KBM-7 (cell line): Measurements from ENCODE around the gene NTRK3.

Experiments
- DNase-seq: peaks from one replicate; pipeline ENCODE4 v3.0.0-alpha.2; 2015
- in situ Hi-C: fragments of 300-500 bp; cut with MboI; formaldehyde crosslinking; loops from 2 replicates; pipeline ENCODE4 v1.14.3; 2020; ENCODE audit warnings: low sequenced_read_pairs, low pct_unique_long_range_greater_than_20kb, mixed read lengths

Gene NTRK3

DNA sequence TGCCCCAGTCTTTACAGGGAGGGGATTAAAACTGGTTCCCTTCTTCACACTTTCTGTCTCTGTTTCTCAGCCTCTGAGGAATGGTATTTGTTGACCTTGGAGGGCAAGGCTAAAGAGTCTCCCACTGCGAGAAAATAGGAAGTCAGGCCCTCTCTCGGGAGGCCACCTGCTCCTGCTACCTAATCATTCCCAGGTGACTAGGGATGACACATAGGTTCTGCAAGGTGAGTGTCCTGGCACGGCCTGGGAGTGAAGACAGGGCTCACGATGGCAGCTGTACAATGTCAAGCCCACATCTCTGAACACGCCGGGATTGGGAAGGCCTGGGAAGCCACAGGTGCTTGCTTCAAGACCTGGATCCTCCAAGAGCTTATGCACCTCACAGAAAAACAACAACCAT is 314.2 kb downstream of the NTRK3 start:
- in situ Hi-C loops: no loop called here
- no peak for DNase-seq

DNA sequence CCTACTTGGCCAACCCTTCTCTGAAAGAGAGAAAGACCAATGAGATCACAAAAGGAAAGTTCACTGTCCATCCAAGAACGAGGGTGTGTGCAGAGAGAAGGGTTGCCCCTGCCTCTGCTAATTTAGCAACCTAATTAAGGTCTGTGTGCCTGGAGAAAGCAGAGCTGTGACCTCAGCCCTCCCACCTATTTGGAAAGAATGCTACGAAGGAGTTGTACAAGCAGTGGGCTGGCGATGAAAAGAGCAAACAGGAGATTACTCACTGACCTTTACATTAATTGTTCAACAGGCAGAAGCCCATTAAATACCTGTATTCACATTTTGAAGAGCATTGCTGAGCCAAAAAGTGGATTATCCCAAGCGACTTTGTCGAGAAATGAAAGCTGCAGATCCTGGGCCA is 314.9 kb downstream of the NTRK3 start:
- in situ Hi-C loops: no loop called here
- DNase-seq: no peak

DNA sequence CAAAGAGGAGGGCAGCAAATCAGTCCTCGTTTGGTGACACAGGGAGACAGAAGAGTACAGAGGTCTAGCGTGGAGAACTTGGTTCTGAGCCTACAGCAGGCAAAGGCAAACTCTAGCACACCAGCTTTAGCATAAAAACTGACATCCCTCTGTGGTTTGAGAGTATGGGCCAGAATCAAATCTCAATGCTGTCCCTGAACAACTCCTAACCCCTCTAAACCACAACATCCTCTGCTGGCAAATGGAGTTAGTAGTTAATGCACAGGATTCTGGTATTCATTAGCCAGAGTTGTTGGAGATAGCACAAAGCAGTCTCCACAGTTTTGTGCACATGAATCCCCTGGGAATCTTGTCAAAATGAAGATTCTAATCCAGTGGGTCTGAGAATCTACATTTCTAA is 315.8 kb downstream of the NTRK3 start:
- in situ Hi-C loops: no loop called here
- no peak for DNase-seq

DNA sequence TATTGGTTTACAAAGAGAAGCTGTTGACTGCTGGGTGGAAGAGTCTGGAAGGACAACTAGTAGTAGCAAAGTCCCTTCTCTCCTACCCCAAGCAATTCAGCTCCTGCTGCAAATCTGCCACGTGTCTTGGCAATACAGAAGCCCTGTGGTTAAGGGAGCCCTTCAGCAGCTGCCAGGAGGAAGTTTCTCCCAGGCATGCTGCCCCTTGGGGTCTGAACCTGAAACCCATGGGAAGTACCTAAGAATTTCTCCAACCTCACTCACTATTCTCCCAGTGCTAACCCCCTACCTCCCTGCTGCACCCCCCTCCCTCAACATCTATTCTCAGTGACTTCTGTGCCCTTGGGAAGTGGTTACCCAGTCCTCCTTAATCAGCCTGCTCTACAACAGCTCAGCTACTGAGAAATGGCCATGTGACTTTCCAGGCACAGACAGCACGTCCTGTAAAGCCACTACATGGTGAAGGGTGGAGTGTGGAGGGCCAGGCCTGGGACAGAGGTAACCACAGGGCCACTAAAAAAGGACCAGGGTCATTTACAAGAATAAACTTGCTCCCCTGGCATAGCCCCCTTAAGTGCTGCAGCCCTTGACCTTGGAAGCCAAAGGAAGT is 316.6 kb downstream of the NTRK3 start:
- no peak for DNase-seq
- in situ Hi-C loops: no loop called here

DNA sequence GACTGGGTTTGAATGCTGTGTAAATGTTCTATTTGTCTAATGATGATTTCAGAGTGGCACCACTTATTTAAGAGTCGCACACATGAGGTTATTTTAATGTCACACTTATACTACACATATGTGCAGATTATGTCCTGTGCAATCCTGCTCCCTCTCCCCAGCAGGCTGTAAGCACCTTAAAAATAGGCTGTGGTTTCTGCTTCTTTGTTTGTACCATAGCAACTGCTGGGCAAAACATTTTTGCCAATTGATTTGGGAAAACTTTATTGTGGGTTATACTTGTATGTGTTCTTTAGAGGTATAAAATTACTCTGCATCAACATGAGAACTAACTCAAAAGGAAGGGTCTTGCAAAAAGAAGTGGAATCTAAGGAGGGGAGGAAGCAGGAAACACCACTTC is 318.5 kb downstream of the NTRK3 start:
- in situ Hi-C loops: no loop called here
- no peak for DNase-seq

DNA sequence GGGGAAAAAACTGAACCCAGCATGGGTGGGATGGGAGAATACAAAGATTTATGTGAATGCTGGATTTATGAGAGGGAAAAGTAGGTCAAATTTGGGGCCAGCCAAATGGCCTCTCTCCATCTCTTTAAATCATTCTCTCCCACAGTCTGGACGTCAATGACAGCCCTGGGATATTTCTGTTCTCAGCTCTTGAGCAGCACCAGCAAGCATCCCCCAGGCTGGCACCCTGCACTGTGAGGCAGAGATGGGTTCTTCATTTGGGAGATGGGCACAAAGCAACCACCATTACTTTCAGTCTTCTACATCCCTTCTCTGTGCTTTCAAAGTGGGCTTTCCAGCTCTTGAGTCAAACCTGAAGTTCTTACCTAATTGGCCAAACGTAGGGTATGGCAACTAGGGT is 321.0 kb downstream of the NTRK3 start:
- no peak for DNase-seq
- in situ Hi-C loops: no loop called here

DNA sequence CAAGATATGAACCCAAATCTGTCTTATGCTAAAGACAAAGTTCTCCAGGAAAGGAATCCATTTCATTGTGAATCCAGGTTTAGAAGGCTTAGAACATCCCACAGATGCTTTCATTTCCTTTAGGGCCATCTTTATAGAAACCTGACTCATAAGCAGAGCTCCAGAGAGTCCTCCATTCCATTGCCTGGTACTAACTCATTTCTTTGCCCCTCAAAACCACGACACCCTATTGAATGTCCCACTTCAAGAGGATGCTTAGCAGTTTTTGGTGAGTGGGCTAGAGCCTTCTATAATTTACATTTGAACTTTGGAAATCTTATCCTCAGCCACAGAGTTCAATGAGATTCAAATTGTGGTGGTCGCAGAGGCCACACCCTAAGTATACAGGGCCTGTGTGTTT is 325.0 kb downstream of the NTRK3 start:
- in situ Hi-C loops: no loop called here

DNA sequence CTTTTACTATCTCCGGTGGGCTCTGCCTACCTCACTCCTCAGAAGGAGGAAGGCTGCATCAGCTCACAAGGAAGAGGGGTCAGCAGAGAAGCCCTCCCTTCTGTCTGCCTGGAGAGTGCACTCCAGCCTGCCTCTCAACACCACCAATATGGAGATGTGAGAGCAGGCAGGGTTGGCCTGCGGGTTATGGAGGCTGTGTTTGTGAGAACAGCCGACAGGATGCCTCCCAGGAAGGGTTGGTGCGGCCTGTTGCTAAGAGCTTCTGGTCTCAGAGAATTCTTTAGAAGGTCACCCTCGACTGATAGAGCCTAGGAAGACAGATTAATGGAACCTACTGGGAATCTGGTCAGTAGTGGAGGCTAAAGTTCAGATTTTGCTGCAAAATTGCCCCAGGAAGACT is 326.1 kb downstream of the NTRK3 start:
- in situ Hi-C loops: no loop called here
- DNase-seq: no peak

More for the DNA sequence above, 325.0 kb downstream of the NTRK3 start:
- DNase-seq: no peak

DNA sequence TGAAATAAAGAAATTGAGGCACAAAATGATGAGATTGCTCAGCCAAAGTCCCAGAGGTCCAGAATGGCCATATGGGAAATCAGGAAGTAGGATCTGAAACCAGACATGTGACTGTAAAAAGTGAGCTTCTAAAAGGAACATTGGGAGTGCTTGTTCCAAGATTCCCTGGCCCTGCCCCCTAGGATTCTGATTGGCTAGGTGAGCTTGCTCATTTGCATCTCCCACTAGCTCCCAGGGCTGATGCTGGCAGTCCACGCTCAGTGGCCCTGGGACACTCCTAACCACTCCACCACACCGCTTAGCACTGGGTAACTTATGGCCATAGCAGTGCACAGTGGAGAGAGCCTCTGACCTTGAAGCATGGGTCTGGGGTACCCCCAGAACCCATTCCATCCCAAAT is 326.7 kb downstream of the NTRK3 start:
- in situ Hi-C loops: no loop called here
- no peak for DNase-seq

DNA sequence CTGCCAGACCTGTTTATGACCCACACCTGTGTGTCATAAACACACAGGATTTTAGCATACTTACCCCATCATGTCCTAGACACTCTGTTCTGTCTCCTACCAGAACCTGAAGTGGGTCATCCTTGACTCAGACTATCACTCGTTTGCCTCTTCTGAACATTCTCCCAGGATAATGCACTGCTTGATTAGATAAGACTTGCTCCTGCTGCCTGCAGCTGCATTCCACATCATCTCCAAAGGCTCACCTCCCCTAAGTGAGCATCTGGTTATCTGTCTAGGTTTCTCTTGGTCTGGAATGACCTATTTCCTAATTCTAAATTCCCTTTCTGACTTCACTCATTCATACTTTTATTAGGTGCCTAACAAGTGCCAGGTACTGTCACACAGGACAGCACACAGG is 332.1 kb downstream of the NTRK3 start:
- in situ Hi-C loops: no loop called here

DNA sequence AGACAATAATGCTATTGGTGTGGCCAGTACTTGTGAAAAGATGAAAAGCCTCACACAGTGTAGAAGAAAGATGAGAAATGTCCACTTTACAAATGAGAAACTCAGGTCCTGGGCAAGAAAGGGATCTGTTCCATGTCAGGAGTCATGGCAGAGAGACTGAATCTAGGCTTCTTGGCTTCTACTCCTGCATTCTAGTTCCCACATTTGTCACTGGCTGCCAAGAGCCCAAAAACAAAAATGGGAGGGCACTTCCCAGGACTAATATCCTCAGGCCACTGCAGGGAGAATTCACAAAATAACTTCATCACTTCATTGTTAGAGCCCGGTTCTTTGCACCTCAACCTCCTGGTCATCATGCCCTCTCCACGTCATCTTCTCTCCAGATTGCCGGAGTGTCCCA is 337.5 kb downstream of the NTRK3 start:
- in situ Hi-C loops: no loop called here
- DNase-seq: no peak

More for the DNA sequence above, 332.1 kb downstream of the NTRK3 start:
- no peak for DNase-seq

DNA sequence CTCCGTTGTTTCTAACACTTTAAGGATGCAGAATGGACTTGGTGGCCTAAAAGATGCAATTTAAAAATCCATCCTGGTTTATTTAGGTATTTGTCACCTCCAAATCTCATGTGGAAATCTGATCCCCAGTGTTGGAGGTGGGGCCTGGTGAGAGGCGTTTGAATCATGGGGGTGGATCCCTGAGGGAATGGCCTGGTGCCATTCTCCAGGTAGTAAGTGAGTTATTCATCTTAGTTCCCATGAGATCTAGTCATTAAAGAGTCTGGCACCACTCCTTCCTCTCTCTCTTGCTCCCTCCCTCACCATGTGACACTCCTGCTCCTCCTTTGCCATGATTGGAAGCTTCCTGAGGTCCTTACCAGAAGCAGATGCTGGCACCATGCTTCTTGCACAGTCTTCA is 339.1 kb downstream of the NTRK3 start:
- DNase-seq: no peak
- in situ Hi-C loops: no loop called here

DNA sequence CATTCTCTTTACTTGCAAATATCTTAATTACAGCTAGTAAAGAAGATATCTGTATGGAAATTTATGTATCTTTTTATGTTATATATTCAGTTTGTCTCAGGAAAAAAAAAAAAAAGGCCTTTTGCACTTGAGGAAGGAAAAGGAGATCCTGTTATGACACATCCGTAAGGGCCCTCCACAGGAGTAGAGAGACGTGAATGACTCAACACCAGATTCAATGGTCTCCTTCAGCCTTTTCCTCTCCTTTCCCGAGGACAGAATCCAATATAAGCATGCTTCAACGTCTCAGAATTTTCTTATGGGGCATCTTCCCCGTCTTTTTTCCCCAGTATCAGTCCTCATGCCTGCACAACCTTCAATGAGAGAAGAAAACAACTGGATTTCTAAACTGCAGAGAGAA is 340.3 kb downstream of the NTRK3 start:
- in situ Hi-C loops: no loop called here

DNA sequence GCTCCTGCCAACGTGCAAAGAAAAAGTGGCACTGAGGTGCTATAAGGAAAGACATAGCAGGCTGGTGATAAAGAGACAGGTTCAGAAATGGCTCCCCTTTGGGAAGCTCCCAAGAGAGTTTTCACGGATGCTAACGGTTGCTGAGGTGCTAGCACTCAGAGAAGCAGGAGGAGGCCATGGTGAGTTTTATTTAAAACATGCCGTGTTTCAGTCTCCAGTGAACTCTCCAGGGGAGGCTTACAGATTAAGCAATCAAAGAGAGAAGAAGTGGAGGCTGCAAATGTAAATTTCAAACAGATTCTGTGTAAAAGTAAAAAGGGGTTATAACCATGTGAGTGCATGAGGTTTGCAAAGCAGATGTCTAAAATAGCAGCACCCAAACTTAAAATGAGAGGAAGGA is 346.2 kb downstream of the NTRK3 start:
- no peak for DNase-seq

More for the DNA sequence above, 340.3 kb downstream of the NTRK3 start:
- DNase-seq: no peak

DNA sequence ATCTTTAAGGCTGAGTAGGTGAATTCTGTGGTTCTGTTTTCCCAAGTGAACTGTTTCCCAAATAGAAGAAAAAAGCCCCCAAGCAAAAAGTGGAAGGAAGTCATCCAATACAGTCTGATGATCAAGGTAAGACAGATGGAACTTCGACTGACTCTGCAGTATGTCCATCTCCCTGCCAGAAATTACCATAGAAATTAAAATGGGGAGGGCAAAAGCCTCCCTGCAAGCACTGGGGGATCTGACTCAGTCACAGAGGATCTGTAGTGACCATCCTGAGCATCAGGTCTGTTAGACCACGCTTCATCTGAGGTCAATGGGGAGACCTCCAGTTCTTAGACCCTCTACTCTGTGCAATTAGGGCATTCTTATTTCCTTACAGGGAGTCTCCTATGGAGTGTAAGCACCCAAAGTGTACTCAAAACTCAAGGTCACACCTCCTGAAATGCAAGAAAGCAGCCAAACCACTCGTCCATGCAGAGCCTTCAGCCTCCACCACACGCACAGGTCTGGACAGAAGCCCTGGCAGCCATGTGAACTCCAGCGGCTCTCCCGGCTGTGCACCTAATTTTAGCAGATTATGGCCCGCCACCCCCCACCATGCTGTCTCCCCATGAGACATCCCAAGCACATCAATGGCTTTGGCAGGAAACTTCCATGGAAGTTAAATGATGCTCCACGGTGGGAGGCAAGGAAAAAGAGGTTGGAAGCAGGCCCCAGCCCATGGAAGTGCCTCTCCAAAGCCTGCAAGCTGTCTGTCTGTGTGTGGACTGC is 348.7 kb downstream of the NTRK3 start:
- DNase-seq: no peak
- in situ Hi-C loops: no loop called here

More for the DNA sequence above, 346.2 kb downstream of the NTRK3 start:
- in situ Hi-C loops: no loop called here

DNA sequence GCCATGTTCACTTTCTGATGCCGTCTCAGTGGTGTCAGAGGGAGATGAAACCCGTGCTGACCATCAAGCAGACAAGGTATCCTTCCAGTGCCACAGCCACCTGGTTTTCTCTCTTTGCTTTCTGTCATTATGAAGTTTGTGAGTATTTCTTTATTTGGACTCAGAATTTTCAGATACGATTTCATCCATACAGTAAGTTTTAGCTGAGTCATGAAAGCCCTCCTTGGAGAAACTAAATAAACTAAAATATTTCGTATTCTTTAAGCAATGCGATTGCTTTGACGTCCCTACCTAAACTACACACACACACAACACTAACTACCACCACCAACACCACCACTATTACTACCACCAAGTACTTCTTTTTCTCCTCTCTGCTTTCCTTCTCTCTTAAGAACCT is 350.1 kb downstream of the NTRK3 start:
- in situ Hi-C loops: no loop called here
- DNase-seq: no peak

DNA sequence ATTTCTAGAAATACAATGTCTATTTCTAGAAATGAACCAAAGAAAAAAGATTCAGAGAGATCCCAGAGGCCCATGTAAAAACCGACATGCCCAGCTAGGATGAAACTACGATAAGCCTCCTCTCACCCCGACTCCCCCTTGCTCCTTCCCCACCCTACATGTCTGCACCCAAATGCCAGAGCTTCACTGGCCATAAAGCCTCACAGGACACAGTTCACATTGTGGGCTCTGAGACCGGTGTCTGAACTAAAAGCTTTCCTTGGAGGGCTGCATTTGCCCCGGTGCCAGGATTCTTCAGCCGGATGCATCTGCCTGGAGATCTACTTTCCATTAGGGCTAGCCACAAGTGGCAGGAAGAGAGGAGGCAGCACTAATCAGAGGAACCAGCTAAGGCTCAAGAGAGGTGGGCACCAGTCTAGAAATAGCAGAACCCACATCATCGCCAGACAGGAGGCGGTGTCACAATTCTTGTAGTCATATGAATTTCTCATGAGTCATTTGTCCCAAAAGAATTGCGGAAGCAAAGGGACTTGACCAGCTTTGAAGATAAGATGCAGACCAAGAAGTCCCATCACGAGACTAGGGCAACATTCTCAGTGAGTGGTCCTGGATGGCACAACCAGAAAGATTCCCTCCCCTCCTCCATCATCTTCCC is 353.6 kb downstream of the NTRK3 start:
- in situ Hi-C loops: no loop called here
- DNase-seq: no peak

DNA sequence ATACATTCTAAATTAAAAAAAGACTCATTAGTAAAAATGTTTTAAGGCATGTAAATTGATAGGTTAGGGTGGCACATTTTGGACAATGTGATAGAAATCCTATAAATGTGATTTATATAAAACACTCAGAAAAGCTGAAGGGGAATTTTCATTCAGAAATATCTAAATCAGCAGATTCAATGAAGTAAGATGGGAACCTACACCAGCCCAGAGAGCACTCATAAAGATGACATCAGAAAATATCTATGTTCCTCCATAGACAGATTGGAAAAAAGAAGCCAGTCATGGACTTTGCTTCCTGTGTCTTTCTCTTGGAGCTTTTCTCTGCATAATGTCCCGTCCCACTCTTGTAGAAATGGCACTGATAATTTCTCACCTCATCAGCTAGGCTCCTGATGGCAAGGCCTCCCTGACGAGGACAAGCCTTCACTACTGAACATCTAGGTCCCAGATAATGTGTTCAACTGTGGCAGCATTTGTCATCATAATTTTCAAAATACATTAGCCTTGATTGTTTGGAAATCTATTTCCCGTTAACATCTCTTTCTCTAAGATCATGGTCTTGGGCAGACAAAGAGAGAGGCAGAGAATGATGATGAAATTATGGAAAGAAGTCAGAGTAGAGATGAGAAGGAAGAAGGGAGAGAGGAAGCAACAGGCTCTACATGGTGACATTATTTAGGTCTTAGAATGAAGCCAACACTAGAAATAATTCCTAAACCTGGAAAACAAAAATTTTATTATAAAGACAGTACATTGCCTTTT is 354.4 kb downstream of the NTRK3 start:
- in situ Hi-C loops: no loop called here
- DNase-seq: no peak

DNA sequence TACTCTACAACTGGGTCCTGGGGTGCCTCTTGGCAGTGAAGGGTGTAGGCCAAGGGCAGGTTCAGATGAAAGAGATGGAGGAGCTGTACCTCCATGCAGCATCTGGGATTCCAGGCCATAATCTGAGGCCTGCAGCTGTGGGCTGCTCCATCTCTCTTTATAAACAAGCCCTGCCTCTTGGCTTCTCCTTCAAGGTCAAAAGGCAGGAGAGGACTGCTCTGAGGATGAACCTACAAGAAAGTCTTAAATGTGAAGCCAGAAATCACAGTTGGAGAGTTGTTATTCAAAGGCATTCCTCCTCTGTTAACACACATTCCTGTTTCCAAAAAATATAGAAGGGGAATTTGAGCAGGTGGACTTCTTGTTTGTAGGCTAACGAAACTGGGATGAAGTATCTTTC is 355.5 kb downstream of the NTRK3 start:
- DNase-seq: no peak
- in situ Hi-C loops: no loop called here

DNA sequence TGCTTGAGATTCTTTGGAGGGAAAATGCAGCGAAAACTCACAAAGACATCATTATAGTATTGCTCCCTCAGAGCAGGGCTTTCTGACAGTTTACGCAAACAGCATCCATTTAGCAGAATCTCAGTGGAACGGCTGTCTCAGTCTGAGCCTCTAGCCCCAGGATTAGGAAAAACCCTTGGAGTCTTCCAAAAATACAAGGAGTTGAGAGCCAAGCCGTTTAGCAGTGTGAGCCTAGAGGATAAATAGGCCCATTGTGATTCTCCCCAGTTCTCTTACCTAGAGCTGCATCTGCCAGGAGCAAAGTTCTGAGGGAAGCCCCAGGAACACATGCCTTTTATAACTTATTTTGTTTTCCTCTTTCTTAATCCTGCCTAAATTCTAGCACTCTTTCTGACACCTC is 359.6 kb downstream of the NTRK3 start:
- in situ Hi-C loops: no loop called here
- no peak for DNase-seq
